HG02970 (cell line): ENCODE data around the gene CDH13.

ENCODE experiments used
- ATAC-seq: cut with Tn5 transposase; IDR thresholded peaks from one replicate; pipeline ENCODE4 v1.9.1; 2021; ENCODE audit warnings: mild to moderate bottlenecking, moderate library complexity, moderate number of reproducible peaks; ENCODE audit not compliant: unreplicated experiment, low FRiP score

Gene CDH13

DNA sequence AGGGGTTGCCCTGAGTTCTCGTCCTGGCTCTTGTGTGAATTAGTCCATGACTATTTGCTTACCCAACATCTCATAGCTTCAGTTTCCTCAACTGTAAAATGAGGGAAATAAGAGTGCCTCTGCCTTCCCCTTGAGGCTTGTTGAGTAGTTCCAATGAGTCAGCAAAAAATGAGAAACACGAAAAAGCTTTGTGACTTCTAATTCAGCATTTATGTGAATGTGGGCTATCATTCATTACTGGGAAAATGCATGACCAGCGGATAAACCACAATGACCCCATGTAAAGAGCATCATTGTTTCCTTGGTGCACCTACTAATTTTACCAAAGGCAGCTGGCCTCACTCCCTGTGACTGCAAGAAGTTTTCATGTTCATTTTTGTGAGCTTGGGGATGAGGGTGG is 806.4 kb downstream of the CDH13 start:
- no peak for ATAC-seq

DNA sequence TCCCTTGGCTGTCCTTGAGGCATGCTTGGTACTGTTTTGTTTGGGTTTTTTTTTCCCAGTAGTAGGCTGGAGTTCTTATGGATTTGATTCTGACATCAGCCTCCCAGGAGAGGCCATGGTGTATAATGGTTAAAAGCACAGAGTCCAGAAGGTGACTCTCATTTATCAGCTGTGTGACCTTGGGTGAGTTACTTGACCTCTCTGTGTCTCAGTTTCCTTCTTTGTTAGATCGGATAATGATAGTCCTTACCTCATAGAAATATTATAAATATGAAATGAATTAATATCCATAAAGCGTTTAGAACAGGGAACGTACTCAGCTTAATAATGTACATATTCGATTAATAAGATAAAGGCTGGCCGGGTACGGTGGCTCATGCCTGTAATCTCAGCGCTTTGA is 810.3 kb downstream of the CDH13 start:
- no peak for ATAC-seq

DNA sequence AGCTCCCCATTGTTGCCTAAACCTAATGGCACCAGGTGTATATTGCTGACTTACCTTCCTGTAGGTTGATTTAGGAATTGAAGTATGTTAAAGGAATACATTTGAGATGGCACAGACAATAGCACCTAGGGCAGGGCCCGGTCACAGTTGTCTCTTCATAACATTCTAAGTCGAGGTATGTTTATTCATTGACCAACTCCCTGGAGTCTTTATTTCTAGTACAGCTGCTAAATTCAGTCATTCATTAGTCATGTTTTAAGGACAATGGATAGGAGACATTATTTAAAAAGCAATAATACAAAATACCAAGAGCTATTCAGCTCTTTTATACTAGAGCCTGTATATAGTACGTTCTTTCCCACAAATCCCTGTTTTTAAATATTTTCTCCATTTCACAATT is 811.6 kb downstream of the CDH13 start:
- no peak for ATAC-seq

DNA sequence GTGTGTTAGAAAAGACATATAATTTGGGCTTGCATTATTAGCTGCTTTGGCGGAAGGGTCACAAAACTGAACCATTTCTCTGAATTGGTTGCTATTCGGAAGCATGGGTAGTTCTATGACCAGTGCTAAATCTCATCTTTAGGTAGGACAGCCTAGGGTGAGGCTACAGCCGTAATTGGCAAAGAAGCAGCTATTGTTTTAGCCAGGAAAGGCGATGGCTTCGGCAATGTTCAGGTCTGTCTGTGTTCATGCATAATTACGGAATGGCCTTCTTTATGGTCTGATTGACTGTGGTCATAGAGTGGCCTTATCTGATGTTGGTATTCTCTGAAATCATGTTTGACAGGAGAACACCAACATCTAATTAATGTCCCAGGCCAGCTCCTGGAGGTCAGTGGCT is 812.6 kb downstream of the CDH13 start:
- no peak for ATAC-seq

DNA sequence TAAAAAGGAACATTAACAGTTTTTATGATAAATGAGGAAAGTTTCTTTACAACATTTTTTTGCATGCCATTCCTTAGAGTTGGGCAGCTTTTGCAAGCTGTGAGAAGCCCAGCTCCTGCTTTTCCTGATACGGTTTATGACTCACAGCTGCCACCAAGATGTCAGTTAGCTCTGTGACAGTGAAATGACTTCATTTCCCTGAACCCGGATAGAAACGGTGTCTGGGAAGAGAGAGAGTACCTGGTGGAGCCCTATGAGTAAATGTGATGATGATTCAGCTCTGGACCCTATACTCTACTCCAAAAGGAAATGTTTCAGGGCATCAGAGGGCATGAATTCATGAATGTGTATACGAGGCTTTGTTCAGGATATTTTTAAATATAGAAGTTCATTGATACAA is 814.7 kb downstream of the CDH13 start:
- ATAC-seq, result no peak

DNA sequence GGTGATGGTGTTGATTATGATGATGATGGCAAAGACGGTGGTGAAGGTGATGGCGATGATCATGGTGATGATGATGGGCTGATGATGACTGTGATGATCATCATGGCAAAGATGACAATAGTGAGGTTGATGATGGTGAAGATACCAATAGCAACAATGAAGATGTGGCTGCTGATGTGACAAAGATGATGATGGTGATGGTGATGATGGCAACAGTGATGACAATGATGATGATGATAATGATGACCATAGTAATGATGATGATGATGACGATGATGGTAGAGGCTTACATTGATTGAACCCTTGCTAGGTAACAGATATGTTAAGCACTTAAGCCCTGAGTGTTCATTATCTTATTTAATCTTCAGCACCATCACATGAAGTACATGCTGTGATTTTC is 817.2 kb downstream of the CDH13 start:
- ATAC-seq, result no peak

DNA sequence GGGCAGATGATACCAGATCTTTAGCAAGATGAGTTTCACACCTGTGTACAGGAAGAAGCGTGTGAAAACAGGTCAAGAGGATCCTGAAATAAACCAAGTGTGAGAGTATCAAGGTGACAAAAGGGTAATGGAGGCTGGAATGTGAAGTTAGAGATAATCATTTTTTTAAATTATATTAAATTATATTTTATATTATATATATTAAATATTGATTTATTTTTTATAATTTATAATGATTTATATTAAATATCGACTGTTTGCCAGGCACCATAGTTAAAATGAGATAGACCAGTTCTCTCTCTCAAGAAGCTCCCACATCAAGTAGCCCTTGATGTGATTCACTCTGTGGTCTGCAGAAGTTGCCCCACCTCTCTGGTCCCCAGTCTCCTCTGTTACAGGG is 820.8 kb downstream of the CDH13 start:
- ATAC-seq, result no peak

DNA sequence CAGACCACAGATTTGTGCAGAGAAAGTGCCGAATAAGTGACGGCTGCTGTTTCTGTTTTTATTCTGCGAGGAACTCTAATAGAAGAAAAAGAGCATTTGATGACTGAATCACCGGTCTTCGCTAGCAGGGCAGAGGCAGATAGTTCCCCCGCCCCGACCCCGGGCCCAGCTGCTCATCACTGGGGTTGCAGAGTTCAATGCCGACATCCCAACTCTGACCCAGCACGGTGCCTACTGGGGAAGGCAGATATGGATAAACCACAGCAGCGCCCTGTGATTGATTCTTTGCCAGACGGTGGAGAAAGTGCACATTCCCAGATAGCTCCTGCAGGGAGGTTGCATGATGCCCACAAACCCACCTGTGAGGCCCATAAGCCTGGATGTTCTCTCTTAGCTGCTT is 823.1 kb downstream of the CDH13 start:
- no peak for ATAC-seq

DNA sequence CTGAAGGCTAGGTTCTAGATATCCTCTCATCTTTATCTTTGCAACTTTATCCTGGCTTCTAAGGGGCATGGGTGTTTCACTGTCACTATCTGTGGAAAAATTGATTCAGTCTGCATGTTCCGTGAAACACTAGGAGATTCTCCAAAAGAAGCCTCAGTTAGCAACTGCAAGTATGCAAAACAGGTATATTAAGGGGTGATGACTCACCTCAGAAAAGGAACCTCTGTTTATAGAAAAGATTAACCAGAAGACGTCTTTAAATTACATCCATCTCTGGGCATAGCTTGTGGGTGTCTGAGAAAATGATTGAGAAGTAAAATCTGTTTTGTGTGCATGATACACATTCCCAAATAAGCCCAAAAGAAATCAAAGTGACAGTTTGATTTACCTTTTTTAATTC is 827.2 kb downstream of the CDH13 start:
- ATAC-seq, result no peak

DNA sequence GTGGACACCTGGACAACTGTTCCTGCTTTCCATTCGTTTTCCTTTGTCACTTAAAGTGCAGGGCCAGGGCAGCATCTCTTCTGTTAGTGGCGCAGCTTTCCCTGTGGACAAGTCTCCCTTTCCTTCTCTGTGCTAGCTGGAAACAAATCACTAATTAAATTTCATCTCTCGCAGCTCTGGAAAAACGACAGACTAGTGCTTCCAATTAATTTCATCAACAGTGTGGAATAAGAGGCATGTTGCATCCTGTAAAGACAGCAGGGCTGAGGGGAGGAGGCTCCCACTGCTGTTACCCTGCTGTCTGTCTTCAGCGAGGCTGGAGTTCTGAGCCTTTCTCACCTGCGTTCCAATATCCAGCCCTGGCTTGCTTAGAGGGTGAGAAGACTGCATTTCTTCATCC is 828.9 kb downstream of the CDH13 start:
- ATAC-seq, result no peak

DNA sequence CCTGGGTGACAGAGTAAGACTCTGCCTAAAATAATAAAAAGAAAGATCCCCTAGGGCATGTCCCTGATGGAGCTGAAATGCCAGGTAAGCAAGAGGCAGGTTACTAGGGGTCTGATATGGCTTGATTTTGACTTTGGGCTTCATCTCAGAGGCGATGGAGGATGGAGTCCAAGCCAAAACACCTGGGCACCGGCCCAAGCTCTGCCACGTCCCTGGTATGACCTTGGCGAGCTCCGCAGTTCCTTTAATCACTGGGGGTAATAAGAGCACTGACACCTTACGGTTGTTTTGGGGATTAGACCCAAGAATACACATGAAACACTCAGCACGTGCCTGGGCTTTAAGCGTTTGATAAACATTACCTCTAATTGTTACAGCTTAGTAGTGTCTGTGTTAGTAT is 830.2 kb downstream of the CDH13 start:
- ATAC-seq, result no peak

DNA sequence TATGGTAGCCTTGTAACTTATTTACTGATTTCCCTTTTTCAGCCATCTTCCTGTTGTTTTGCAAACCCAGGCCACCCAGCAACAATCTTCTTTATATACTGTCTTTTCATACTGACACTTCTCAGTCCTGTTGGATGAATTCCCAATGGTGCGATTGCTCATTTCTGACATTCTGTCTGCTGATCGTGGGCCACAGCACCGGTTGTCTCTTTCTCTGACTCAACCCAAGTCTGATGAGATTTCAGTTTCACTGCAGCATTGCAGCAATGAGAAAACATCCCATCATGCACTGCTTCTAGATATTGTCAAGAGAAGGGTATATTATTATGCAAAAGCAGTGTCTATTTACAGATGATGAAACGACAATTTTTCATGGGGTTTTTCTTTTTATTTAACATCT is 831.8 kb downstream of the CDH13 start:
- peak; percentile 73 for ATAC-seq

DNA sequence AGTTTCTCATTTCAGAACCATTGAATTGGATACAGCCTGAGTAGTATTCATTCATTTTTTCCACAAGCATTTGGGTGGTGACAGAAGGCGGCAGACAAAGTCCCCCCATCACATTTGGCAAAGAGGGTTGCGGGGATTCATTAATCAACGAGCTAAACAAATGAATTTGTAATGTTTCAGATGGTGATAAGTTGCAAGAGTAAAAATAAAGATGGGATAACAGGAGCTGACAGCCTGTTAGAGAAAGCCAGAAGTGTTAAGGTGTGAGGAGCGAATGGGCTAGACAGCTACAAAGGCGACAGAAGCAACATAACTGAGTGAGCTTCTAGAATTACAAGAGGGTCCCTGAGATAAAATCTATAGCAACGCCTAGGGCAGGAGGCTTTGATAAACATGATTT is 838.2 kb downstream of the CDH13 start:
- ATAC-seq, result no peak

DNA sequence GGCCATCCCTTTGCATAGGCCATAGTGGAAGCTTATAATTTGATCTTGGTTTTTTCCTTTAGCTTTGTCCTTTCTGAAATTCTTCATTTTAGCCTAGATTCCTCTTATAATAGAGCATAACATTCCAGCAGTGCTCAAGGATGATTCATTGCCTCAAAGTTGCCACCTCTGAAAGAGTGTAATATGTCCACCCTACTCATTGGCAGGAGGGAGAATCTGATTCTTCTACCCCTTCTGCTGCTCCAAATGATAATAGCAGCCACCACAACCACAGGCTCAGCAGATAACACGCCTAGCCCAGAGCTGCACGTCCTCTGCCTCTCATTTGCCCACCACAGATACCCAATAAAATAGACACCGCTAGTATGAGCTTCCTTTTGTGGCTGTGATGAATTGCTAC is 843.6 kb downstream of the CDH13 start:
- ATAC-seq, result no peak

DNA sequence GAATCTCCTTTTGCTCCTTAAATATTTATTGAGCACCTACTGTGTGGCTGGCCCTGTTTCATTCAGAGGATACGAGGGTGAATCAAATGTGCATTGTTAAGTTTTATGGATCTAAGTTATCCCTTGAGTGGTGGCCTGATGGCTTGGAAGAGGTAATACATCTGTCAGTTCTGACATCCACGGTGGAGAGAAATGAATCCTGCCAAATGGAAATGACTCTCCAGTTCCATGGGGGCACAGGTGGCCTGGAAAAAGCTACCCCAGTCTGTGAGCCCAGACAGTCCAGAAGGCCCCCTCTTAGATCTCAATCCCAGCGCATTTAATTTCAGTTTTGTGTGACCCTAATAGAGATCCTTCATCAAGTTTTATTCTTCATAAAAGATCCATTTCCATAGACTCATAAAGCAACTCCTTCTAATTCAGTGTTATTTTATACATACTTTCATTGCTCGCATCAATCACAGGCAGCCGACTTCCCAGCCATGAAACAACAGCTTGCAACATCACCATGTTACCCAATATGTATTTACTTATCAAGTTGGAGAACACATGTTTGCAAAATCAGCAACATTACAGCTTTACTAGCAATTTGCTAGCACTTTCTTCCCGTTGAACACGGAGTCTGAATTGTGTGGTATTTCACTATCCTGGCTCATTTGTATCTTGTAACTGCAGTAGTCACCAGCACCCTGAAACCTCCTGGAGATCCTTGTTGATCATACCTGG is 846.2 kb downstream of the CDH13 start:
- ATAC-seq, result no peak

DNA sequence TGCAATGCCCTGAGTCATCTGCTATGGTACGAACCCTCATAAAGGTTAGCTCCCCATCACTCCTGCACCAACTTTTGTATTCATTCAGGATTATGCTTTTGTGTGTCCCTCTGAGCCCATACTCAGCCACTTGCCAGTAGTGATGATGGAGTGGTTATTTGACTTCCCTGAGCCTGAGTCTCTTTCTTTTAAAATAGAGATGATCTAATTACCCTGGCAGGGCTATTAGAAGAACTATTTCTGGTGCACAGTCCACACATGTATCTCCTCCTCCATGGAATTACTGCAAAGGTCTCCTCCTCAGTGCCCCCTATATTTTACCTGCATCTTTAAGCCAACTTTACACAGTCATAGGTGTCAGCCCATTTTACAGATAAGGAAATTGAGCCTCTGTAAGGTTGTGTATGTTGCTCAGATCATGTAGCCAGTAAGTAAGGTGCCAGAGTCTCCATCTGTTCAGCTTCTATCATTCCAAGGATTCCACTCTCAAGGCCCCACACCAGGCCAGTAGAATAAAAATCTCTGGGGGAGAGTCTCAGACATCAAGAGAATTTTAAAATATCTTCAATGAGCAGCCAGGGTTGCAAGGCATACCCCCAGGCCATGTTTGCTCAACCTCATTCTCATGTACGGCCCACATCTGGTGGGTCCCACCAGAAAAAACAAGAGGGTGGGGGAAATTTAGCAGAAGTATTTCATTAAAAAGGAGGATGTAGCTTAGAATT is 847.3 kb downstream of the CDH13 start:
- no peak for ATAC-seq

DNA sequence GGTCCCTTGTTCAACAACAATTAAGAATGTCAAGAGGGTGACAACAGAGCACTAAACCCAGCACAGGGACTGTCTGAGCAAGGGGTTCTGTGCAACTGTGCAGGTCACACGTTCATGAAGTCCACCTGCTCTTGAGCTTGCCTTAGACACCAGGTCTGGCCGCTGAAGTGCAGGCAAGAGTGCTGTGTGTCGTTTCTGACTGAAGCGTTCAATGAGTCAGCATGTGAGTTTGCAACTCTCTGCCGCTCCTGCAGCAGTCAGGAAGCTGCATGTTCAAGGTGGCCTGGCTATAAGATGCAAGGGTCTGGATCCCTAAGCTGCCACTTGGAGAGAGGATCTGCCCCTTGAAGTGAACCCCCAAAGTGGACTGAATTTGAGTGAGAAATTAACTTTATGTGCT is 848.3 kb downstream of the CDH13 start:
- no peak for ATAC-seq

DNA sequence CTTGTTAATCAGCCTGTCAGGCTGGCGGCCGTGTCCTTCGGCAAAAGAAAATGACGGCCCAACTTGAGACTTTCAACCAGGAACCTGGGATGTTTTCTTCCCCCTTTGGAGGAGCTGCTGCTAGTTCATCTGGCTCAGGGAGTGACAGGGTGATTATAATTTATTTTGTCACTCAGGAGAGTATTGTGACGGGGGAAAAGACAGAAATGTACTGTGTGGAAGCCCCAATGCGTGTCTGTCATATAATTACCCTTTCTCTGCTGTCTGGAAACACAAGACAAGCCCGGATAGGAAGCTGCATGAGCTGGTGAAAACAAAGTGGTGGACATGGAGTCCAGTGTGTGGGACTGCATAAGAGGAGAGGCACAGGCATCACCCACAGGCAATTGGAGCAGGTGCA is 854.8 kb downstream of the CDH13 start:
- no peak for ATAC-seq

DNA sequence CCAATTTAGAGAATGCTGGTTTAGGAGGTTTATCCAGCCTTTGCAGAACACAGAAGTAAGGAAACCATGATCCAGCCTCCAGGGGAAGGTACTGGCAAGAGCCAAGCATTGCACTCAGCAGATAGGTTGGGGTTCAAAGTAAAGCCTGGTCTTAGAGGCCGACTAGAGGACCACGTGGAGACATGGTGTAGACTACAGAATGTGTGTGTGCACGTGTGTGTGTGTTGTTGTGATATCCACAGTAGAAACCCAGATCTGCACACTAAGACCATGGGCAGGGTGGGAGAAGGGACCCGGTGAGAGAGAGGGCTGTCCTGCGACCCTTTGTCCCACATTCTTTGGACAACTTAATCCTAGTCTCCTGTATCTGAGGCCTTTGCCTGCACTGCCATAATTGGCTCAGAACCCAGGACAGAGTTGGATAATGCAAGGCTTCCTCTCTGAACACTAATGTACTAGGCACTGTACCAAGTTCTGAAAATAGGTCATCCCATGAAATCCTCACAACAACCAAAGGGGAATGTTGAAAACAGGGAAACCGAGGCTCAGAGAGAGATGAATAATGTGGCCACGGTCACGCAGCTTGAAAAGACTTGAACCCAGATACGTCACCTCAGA is 855.9 kb downstream of the CDH13 start:
- no peak for ATAC-seq

DNA sequence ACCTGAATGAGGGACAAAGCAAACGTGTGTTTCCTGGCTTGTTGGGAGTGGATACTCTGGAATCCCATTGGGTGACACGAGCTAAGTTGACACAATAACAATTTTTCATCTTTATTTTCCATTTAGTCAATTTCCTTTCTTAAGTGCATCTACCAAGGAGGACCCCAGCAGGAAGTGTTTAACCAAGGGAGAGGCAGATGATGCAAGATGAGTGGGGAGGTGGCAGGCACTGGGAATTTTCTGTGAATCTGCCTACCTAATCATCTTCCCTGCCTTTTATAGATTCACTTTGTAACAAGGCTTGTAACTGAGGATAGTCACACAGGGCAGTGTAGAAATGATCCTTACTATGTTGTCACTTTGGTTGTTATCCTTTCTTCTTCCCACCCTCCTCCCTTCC is 863.3 kb downstream of the CDH13 start:
- ATAC-seq, result no peak

DNA sequence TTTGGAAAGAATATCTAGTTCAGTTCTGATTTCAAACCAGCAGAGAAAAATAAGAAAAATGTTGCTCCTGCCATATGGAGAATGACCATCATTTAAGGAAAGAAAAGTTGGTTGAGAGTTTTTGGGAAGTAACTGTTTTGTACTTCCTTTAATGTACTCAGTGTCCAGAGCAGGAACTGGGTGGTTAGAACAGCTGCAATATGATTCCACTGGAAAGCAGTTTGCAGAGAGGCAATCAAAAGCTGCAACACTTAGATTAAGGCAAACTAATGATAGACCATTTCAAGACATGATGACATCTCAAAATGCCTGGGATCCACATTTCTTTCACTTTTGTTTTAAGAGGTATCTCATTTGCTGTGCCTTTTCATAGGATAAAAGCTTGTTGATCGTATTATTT is 867.7 kb downstream of the CDH13 start:
- no peak for ATAC-seq

DNA sequence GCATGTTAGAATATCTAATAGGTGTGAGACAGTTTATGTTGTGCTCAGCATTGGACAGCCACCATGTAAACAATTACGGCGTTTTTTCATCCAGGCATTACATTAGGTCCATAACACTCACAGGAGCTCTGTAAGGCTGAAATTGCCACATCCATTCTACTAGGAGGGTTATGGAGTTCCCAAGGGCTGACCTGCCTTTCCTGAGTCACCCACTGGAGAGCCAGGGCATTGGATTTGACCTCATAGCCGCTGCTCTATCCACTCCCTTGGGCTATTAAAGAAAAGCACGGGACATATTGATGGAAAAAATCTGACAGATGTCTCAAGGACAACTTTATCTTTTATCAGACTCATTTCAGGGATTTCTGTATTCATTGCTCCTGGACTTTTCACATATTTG is 874.7 kb downstream of the CDH13 start:
- ATAC-seq, result no peak
